Keratinocyte (primary cell): ENCODE results near the gene NXPH2. TPM values are rescaled to one million over a fixed set of nuclear protein-coding genes. Genes with fewer than 3 reads are reported as not detected.

ENCODE experiments used
- DNase-seq: peaks from one replicate; pipeline ENCODE4 v3.0.0-alpha.2; 2011; ENCODE audit warnings: low read depth, missing footprints, low spot score
- FAIRE-seq: peaks from 2 replicates; lab custom pipeline; 2011; peaks lifted over from hg19 to GRCh38; lab: Jason Lieb, UNC
- H2AFZ ChIP-seq: 2 replicates; pipeline ENCODE4 v1.6.0; 2012; ENCODE audit warnings: low read length, control low read depth, inconsistent platforms; ENCODE audit not compliant: control insufficient read depth
- H3K27ac ChIP-seq: 2 replicates; pipeline ENCODE4 v1.5.1; 2011; ENCODE audit warnings: low read length; ENCODE audit not compliant: control insufficient read depth, insufficient read depth
- H3K27me3 ChIP-seq: 3 replicates; pipeline ENCODE4 v1.6.0; 2011; ENCODE audit warnings: low read length; ENCODE audit not compliant: control insufficient read depth, insufficient read depth; ENCODE audit errors: extremely low read depth
- H3K36me3 ChIP-seq, 2 experiments: 2 replicates in 1 of 2; 3 replicates in 1 of 2; pipeline ENCODE4 v1.5.1; 2011; ENCODE audit warnings: low read length in 2 of 2, mild to moderate bottlenecking in 1 of 2; ENCODE audit not compliant: control insufficient read depth in 2 of 2, insufficient read depth in 2 of 2; ENCODE audit errors: extremely low read depth in 1 of 2
- H3K4me1 ChIP-seq: 3 replicates; pipeline ENCODE4 v1.5.1; 2011; ENCODE audit warnings: low read length; ENCODE audit not compliant: control insufficient read depth, insufficient read depth; ENCODE audit errors: extremely low read depth
- H3K4me2 ChIP-seq: 3 replicates; pipeline ENCODE4 v1.6.0; 2011; ENCODE audit warnings: low read depth, low read length; ENCODE audit not compliant: control insufficient read depth, insufficient read depth; ENCODE audit errors: extremely low read depth
- H3K4me3 ChIP-seq, 3 experiments: fragments of 200-600 bp in 1 of 3; sonication (generic) in 1 of 3; 2 replicates in 2 of 3; 3 replicates in 1 of 3; pipeline ENCODE4 v1.5.1; 2011 to 2016; ENCODE audit warnings: low read length in 3 of 3, mild to moderate bottlenecking in 3 of 3, control low read depth in 2 of 3, inconsistent platforms in 1 of 3, low read depth in 1 of 3, mixed read lengths in 1 of 3, mixed run types in 1 of 3, moderate library complexity in 1 of 3; ENCODE audit not compliant: control insufficient read depth in 2 of 3, insufficient read depth in 2 of 3; ENCODE audit errors: extremely low read depth in 1 of 3
- H3K79me2 ChIP-seq: 2 replicates; pipeline ENCODE4 v1.6.0; 2012; ENCODE audit warnings: low read length; ENCODE audit not compliant: control insufficient read depth, insufficient read depth
- H3K9ac ChIP-seq: 3 replicates; pipeline ENCODE4 v1.6.0; 2011; ENCODE audit warnings: low read length; ENCODE audit not compliant: control insufficient read depth, insufficient read depth; ENCODE audit errors: extremely low read depth
- H3K9me1 ChIP-seq: 3 replicates; pipeline ENCODE4 v1.6.0; 2011; ENCODE audit warnings: low read length; ENCODE audit not compliant: control insufficient read depth, insufficient read depth; ENCODE audit errors: extremely low read depth
- H3K9me3 ChIP-seq: 2 replicates; pipeline ENCODE4 v1.5.1; 2012; ENCODE audit warnings: low read depth, low read length; ENCODE audit not compliant: control insufficient read depth
- H4K20me1 ChIP-seq: 3 replicates; pipeline ENCODE4 v1.6.0; 2011; ENCODE audit warnings: low read length; ENCODE audit not compliant: control insufficient read depth, insufficient read depth; ENCODE audit errors: extremely low read depth
- CTCF ChIP-seq, 3 experiments: IDR thresholded peaks in 1 of 3; conservative IDR thresholded peaks in 1 of 3; optimal IDR thresholded peaks in 1 of 3; 2 replicates in 2 of 3; 3 replicates in 1 of 3; pipeline versions ENCODE3 to v1.5.1; 2011; ENCODE audit warnings: low read length in 3 of 3, mild to moderate bottlenecking in 3 of 3, moderate library complexity in 2 of 3, control low read depth in 1 of 3, inconsistent platforms in 1 of 3; ENCODE audit not compliant: insufficient read depth in 2 of 3; ENCODE audit errors: extremely low read depth in 1 of 3
- EZH2 ChIP-seq: IDR thresholded peaks from one replicate; pipeline ENCODE4 v1.6.1; 2012; ENCODE audit warnings: inconsistent platforms, mild to moderate bottlenecking, low read length, moderate library complexity
- dilution Hi-C: fragments of 300-500 bp; cut with MboI; formaldehyde crosslinking; loops from one replicate; pipeline ENCODE4 v1.7.0; 2020; ENCODE audit warnings: low sequenced_read_pairs; ENCODE audit not compliant: extremely low pct_ligation_motif_present
- polyA plus RNA-seq, 5 experiments: library from polyadenylated mRNA; depleted of rRNA in 3 of 5; stranded (reverse) in 3 of 5; stranded (forward) in 1 of 5; unstranded in 1 of 5; fragments of >200 nt; gene quantifications; 1 replicate in 1 of 5; 2 replicates in 3 of 5; 3 replicates in 1 of 5; pipeline versions ENCODE4 v1.2.1 to v1.2.3, GENCODE V29; 2011 to 2012; ENCODE audit warnings: missing spikeins in 2 of 5, low read depth in 1 of 5, low replicate concordance in 1 of 5

NXPH2 gene
- polyA plus RNA-seq, 1 donor (not counting 4 experiments of a cell fraction or from before 2014, with no cell fraction given) = not detected

GRCh38 chr2:138630164-138630563, 150.0 kb downstream of the NXPH2 start:
- H3K9ac ChIP-seq = no peak overlapping the region
- DNase-seq (peak; percentile 45), FAIRE-seq (peak; percentile 49)
- TF ChIP-seq CTCF (optimal IDR thresholded peaks at IDR 0.05 in 1 of 3, IDR thresholded peaks at IDR 0.05 in 1 of 3, conservative IDR thresholded peaks at IDR 0.05 in 1 of 3; ENCODE audit: extremely low read depth in 1 of 3, insufficient read depth in 2 of 3, low read length in 3 of 3) (no peak), EZH2 (no peak)
- H3K27me3 ChIP-seq = no peaks in the 10 kb centered on the region
- H4K20me1 ChIP-seq = no peaks in the 10 kb centered on the region
- no peaks in the 10 kb centered on the region for H3K9me3 ChIP-seq
- H2AFZ ChIP-seq = no peak overlapping the region
- no peaks in the 10 kb centered on the region for H3K79me2 ChIP-seq
- H3K4me3 ChIP-seq = no peak overlapping the region
- no peak overlapping the region for H3K4me2 ChIP-seq
- H3K36me3 ChIP-seq = no peaks in the 10 kb centered on the region
- no peak overlapping the region for H3K27ac ChIP-seq
- peaks cover 23% of the 10 kb centered on the region for H3K4me1 ChIP-seq
- dilution Hi-C loops = no loop called here
- H3K9me1 ChIP-seq = no peaks in the 10 kb centered on the region

GRCh38 chr2:138626148-138626547, 154.0 kb downstream of the NXPH2 start:
- FAIRE-seq = no peak

More at GRCh38 chr2:138626148-138626547, 154.0 kb downstream of the NXPH2 start:
- Histone ChIP-seq H3K9ac (no peak overlapping the region), H3K27me3 (no peaks in the 10 kb centered on the region), H4K20me1 (no peaks in the 10 kb centered on the region), H3K9me1 (no peaks in the 10 kb centered on the region), H3K36me3 (no peaks in the 10 kb centered on the region), H3K27ac (no peak overlapping the region), H3K9me3 (no peaks in the 10 kb centered on the region), H2AFZ (no peak overlapping the region), H3K4me3 (no peak overlapping the region), H3K4me2 (no peak overlapping the region), H3K79me2 (no peaks in the 10 kb centered on the region), H3K4me1 (peaks cover 9% of the 10 kb centered on the region)
- DNase-seq = no peak
- dilution Hi-C loops = no loop called here
- no peak for TF ChIP-seq EZH2
- TF ChIP-seq CTCF (optimal IDR thresholded peaks at IDR 0.05 in 1 of 3, IDR thresholded peaks at IDR 0.05 in 1 of 3, conservative IDR thresholded peaks at IDR 0.05 in 1 of 3; ENCODE audit: extremely low read depth in 1 of 3, insufficient read depth in 2 of 3, low read length in 3 of 3) = no peak
